Cardiac muscle cell (in vitro differentiated cells and primary cell): ENCODE measurements around the gene CHPF. TPM values are rescaled to one million over a fixed set of nuclear protein-coding genes. Genes with fewer than 3 reads are reported as not detected.
A peak's percentile ranks its signal among the peaks of the same experiment; 100 is the strongest.

Experiments
- DNase-seq, 2 donors: peaks; one replicate each; pipeline versions ENCODE4 v3.0.0 to v3.0.0-alpha.2; 2010 to 2017; ENCODE audit warnings: low read depth in 1 of 2, low spot score in 1 of 2
- H3K27ac ChIP-seq: fragments of 200-600 bp; sonication (generic); 2 replicates; pipeline ENCODE4 v1.5.1; 2016
- H3K27me3 ChIP-seq: fragments of 200-600 bp; sonication (generic); 2 replicates; pipeline ENCODE4 v1.6.0; 2016; ENCODE audit warnings: control low read depth
- H3K36me3 ChIP-seq: fragments of 200-600 bp; sonication (generic); 2 replicates; pipeline ENCODE4 v1.5.1; 2016; ENCODE audit warnings: control low read depth
- H3K4me1 ChIP-seq: fragments of 200-600 bp; sonication (generic); 2 replicates; pipeline ENCODE4 v1.8.1; 2017; ENCODE audit warnings: low read depth, mild to moderate bottlenecking, mixed run types
- H3K4me3 ChIP-seq: fragments of 200-600 bp; sonication (generic); 2 replicates; pipeline ENCODE4 v1.5.1; 2016; ENCODE audit warnings: mild to moderate bottlenecking
- H3K9me3 ChIP-seq: fragments of 200-600 bp; sonication (generic); 2 replicates; pipeline ENCODE4 v1.5.1; 2017; ENCODE audit warnings: low read depth, mild to moderate bottlenecking, control low read depth
- polyA plus RNA-seq: library from polyadenylated mRNA; unstranded; fragments of >200 nt; fragmentation: Nextera tagmentation; extraction: Ambion mirVana; gene quantifications from 2 replicates; pipeline ENCODE4 v1.2.1, GENCODE V29; 2016
- total RNA-seq: library from RNA; depleted of rRNA; stranded (reverse); fragments of >200 nt; gene quantifications from 2 replicates; pipeline ENCODE4 v1.2.3, GENCODE V29; 2016
- TF ChIP-seq, protein P1 (sequence below): IDR thresholded peaks from 2 replicates; pipeline ENCODE4 v1.5.1; 2012; ENCODE audit warnings: low read depth, mild to moderate bottlenecking, low read length

The CHPF gene
- total and polyA plus RNA-seq, 2 experiments from 2014 or later: 208 to 301 TPM

DNA sequence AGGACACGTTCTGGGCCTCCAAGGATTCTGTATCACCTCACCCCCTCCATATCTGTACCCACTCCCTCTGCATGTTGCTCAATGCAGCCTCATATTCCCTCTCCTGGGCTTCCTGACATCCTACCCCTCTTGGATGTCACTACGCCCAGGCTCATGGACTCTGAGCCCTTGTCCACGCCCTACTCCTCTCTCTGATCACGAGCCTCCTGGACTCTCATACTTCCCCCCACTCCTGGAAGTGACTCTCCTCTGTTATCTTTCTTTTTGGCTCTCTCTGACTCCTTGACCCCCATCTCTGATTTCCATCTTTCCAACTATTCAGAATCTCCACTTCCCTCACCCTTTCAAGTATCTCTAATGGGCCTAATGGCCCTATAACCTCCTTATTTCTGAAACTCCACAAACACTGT lies 2.3 kb upstream of the CHPF start:
- Histone ChIP-seq H3K27ac (no peak overlapping the region), H3K27me3 (no peaks in the 10 kb centered on the region), H3K4me1 (peaks cover 5% of the 10 kb centered on the region), H3K36me3 (peaks cover 4% of the 10 kb centered on the region), H3K4me3 (no peak overlapping the region), H3K9me3 (no peaks in the 10 kb centered on the region)
- DNase-seq: no peak
- TF ChIP-seq, protein P1, sequence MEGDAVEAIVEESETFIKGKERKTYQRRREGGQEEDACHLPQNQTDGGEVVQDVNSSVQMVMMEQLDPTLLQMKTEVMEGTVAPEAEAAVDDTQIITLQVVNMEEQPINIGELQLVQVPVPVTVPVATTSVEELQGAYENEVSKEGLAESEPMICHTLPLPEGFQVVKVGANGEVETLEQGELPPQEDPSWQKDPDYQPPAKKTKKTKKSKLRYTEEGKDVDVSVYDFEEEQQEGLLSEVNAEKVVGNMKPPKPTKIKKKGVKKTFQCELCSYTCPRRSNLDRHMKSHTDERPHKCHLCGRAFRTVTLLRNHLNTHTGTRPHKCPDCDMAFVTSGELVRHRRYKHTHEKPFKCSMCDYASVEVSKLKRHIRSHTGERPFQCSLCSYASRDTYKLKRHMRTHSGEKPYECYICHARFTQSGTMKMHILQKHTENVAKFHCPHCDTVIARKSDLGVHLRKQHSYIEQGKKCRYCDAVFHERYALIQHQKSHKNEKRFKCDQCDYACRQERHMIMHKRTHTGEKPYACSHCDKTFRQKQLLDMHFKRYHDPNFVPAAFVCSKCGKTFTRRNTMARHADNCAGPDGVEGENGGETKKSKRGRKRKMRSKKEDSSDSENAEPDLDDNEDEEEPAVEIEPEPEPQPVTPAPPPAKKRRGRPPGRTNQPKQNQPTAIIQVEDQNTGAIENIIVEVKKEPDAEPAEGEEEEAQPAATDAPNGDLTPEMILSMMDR: no peak

DNA sequence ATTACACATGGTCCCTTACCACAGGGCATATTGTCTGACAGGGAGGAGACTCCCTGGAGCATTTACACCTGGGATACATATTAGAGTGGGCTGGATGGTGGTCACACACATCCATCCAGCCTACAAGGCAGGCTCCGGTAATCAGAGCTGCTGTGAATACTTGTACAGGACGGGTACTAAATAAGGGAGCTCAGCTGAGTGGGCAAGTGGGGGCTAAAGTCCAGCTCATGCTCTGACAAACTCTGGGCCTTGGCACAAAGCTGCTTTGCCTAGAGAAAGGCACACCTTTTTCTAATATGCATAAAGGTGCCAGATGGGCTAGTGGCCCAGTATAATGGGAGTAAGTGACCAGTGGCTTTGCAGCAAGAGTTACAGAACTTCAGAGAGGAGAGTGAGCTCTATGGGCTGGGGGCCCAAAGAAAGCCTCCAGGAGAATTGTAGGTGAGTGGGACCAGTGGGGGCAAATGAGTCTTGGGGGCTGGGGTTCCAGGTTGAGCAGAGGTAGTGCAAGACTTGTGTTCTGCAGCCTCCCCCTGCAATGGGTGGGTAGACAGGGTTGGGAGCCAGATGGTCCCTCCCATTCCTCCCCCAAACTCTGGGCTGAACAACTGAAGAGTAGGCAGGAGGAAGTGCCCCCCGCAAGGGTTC lies 1.8 kb upstream of the CHPF start:
- H3K27me3 ChIP-seq: no peaks in the 10 kb centered on the region
- DNase-seq: no peak
- peaks cover 6% of the 10 kb centered on the region for H3K36me3 ChIP-seq
- no peaks in the 10 kb centered on the region for H3K9me3 ChIP-seq
- H3K4me3 ChIP-seq: no peak overlapping the region
- no peak overlapping the region for H3K27ac ChIP-seq
- TF ChIP-seq, protein P1: no peak
- peaks cover 5% of the 10 kb centered on the region for H3K4me1 ChIP-seq

DNA sequence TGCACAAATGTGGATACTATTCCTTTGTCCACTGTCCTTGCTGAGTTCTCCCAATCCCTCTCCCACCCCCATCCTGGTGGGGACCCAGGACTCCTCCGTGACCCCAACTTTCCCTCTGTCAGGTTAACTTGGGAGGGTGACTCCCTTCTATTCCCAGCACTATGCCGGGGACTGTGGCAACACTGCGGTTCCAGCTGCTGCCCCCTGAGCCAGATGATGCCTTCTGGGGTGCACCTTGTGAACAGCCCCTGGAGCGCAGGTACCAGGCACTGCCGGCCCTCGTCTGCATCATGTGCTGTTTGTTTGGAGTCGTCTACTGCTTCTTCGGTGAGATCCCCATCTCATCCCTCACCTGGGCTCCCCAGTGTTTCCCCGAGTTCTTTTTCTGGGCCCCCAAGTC lies 958 bp upstream of the CHPF start:
- H3K27ac ChIP-seq: no peak overlapping the region
- TF ChIP-seq, protein P1: no peak

DNA sequence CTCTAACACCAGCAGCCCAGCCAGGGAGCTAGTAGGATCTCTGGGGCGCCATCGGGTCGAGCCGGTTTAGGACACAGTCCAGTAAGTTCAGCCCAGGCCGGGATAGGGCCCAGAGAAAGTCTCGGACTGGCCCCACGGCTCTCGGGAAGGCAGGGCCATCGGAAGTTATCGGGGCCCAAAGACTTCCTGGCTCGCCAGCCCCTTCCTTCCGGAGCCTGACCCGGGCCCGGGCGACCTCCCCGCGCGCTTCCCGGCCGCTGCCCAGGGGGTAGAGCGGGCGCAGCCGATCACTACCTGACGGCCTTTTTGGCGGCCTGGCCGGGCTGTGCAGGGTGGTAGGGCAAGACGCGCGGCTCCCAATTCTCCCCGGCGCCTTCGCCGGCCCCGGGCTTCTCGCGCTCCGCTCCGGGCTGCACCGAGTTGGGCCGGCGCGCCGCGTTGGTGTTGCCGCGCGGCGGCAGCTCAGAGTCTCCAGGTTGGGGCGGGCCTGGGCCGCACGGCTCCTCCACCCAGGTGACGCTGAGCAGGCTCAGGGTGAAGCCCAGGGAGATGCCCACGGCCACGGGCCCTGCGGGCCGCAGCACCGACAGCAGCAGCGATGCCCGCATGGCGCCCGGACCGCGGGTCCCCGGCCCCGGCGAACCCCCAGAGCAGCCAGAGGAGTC lies 546 bp downstream of the CHPF start:
- peaks cover 5% of the 10 kb centered on the region for H3K4me1 ChIP-seq
- H3K27ac ChIP-seq: peak overlapping the region; percentile 80
- no peaks in the 10 kb centered on the region for H3K27me3 ChIP-seq
- TF ChIP-seq, protein P1: no peak
- H3K36me3 ChIP-seq: peaks cover 10% of the 10 kb centered on the region
- peak overlapping the region; percentile 92 for H3K4me3 ChIP-seq
- peak; percentile 40 to 73 for DNase-seq
- no peaks in the 10 kb centered on the region for H3K9me3 ChIP-seq

More for the DNA sequence above, 958 bp upstream of the CHPF start:
- Histone ChIP-seq H3K27me3 (no peaks in the 10 kb centered on the region), H3K36me3 (peaks cover 6% of the 10 kb centered on the region), H3K9me3 (no peaks in the 10 kb centered on the region), H3K4me3 (peak overlapping the region; percentile 29), H3K4me1 (peaks cover 5% of the 10 kb centered on the region)
- DNase-seq: no peak

DNA sequence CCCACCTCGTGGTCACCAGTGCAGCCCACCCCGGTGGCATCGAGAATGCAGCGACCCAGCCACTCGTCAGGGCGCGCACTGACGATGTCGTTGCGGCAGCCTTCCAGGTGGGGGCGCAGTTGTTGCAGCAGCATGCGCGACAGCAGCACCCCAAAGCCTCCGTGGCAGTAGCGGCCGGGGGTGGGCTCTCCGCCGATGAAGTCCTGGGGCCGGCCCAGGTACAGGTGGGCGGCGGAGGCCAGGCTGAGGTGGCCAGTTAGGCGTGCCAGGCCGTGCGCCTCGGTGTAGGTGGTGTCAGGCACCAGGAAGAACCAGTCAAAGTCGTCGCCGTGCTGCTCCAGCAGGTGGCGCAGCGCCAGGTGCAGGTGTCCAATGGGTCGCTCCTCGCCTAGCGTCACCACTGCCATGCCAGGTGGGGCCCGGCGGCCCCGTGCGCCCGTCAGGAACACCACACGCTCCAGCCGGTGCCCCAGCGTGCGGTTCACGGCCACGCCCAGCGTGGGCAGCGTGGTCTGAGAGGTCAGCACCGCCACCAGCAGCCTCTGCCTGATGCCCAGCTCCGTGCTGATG lies 1.9 kb downstream of the CHPF start:
- H3K4me3 ChIP-seq: no peak overlapping the region
- peak; percentile 66 to 85 for DNase-seq
- H3K27ac ChIP-seq: no peak overlapping the region
- peaks cover 5% of the 10 kb centered on the region for H3K4me1 ChIP-seq
- TF ChIP-seq, protein P1: peak; percentile 88
- H3K36me3 ChIP-seq: peaks cover 10% of the 10 kb centered on the region
- no peaks in the 10 kb centered on the region for H3K27me3 ChIP-seq
- no peaks in the 10 kb centered on the region for H3K9me3 ChIP-seq
